Endothelial cell of umbilical vein (primary cell): ENCODE results near the gene BEAN1.

Experiments
- EZH2 ChIP-seq: IDR thresholded peaks from 2 replicates; pipeline ENCODE4 v1.6.1; 2012; ENCODE audit warnings: borderline replicate concordance, low read depth, mild to moderate bottlenecking, moderate library complexity, low read length, inconsistent platforms; ENCODE audit not compliant: severe bottlenecking
- FOS ChIP-seq: IDR thresholded peaks from 2 replicates; pipeline ENCODE4 v1.6.1; 2011; ENCODE audit warnings: mild to moderate bottlenecking, low read length, moderate library complexity, borderline replicate concordance; ENCODE audit not compliant: insufficient read depth
- GATA2 ChIP-seq: IDR thresholded peaks from 2 replicates; pipeline ENCODE4 v1.7.0; 2011; ENCODE audit warnings: low read depth, mild to moderate bottlenecking, moderate library complexity, mixed read lengths, low read length; ENCODE audit not compliant: insufficient read length, insufficient read depth
- JUN ChIP-seq: IDR thresholded peaks from 2 replicates; pipeline ENCODE4 v1.6.1; 2011; ENCODE audit warnings: borderline replicate concordance, low read depth; ENCODE audit not compliant: insufficient read length, insufficient read depth
- POLR2A ChIP-seq: IDR thresholded peaks from 2 replicates; pipeline ENCODE4 v1.6.1; 2012; ENCODE audit warnings: low read depth, mild to moderate bottlenecking, control low read depth, low read length
- POLR2AphosphoS5 ChIP-seq: IDR thresholded peaks from 2 replicates; pipeline ENCODE4 v1.6.1; 2012; ENCODE audit warnings: low read depth, mild to moderate bottlenecking, control low read depth, low read length, moderate library complexity; ENCODE audit not compliant: insufficient read depth
- TF ChIP-seq, protein P1 (sequence below), 2 donors: IDR thresholded peaks; 1 replicate in 1 of 2; 2 replicates in 1 of 2; pipeline ENCODE4 v1.5.1; 2011; ENCODE audit warnings: low read length in 2 of 2, mild to moderate bottlenecking in 2 of 2, moderate library complexity in 2 of 2, control low read depth in 1 of 2, inconsistent platforms in 1 of 2, low read depth in 1 of 2; ENCODE audit not compliant: insufficient read depth in 1 of 2; ENCODE audit errors: extremely low read depth in 1 of 2
- TF ChIP-seq, protein P2 (sequence below): IDR thresholded peaks from 2 replicates; pipeline ENCODE4 v1.6.1; 2011; ENCODE audit not compliant: insufficient read depth, insufficient read length

DNA sequence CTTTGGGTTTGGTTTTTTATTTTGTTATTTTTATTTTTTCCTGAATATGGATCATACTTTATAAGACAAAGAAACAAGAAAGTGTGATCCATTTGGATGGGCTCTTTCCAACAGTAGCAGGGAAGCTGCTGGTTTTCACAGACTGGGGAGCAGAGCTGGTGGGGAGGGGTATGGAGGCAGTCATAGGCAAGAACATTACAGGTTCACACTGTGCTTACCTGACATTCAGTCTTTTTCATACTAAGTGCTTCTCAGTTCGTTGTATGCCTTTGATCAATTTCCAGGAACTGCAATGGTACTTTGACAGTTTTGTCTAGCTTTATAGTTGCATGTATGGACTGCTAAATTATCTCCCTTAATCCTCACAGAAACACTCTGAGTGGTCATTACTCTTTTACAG is 27.7 kb downstream of the BEAN1 start:
- TF ChIP-seq, protein P1, sequence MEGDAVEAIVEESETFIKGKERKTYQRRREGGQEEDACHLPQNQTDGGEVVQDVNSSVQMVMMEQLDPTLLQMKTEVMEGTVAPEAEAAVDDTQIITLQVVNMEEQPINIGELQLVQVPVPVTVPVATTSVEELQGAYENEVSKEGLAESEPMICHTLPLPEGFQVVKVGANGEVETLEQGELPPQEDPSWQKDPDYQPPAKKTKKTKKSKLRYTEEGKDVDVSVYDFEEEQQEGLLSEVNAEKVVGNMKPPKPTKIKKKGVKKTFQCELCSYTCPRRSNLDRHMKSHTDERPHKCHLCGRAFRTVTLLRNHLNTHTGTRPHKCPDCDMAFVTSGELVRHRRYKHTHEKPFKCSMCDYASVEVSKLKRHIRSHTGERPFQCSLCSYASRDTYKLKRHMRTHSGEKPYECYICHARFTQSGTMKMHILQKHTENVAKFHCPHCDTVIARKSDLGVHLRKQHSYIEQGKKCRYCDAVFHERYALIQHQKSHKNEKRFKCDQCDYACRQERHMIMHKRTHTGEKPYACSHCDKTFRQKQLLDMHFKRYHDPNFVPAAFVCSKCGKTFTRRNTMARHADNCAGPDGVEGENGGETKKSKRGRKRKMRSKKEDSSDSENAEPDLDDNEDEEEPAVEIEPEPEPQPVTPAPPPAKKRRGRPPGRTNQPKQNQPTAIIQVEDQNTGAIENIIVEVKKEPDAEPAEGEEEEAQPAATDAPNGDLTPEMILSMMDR (IDR thresholded peaks at IDR 0.05; ENCODE audit: extremely low read depth in 1 of 2, insufficient read depth in 1 of 2, low read depth in 1 of 2, low read length in 2 of 2) = no peak
- TF ChIP-seq, protein P2, sequence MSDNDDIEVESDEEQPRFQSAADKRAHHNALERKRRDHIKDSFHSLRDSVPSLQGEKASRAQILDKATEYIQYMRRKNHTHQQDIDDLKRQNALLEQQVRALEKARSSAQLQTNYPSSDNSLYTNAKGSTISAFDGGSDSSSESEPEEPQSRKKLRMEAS = no peak
- TF ChIP-seq POLR2A (no peak), EZH2 (no peak), FOS (no peak), POLR2AphosphoS5 (no peak), JUN (no peak), GATA2 (no peak)
